K562 (cell line): ENCODE results near the gene PODN. TPM values are rescaled to one million over a fixed set of nuclear protein-coding genes. Genes with fewer than 3 reads are reported as not detected.
A peak's percentile ranks its signal among the peaks of the same experiment; 100 is the strongest.

Experiments used
- BHLHE40 ChIP-seq: IDR thresholded peaks from 2 replicates; pipeline ENCODE4 v1.6.1; 2011; ENCODE audit warnings: low read length, improper control_type of control experiment
- CAMTA2 ChIP-seq: fragments of 250-450 bp; sonication (Bioruptor Pico); conservative IDR thresholded peaks from 2 replicates; pipeline ENCODE4 v1.5.1; 2022
- CCNT2 ChIP-seq: IDR thresholded peaks from 2 replicates; pipeline ENCODE4 v1.6.1; 2011; ENCODE audit warnings: borderline replicate concordance, low read depth, mild to moderate bottlenecking, moderate library complexity, mixed read lengths, low read length; ENCODE audit not compliant: insufficient read length; ENCODE audit errors: extremely low read depth
- DIDO1 ChIP-seq: fragments of 450-650 bp; IDR thresholded peaks from 2 replicates; pipeline ENCODE4 v1.6.1; 2016; ENCODE audit warnings: low read depth, missing biosample characterization, missing genetic modification characterization
- ELF1 ChIP-seq: fragments of 200-800 bp; sonication (Bioruptor generic); IDR thresholded peaks from 2 replicates; pipeline ENCODE4 v1.6.1; 2016; ENCODE audit warnings: missing genetic modification characterization, missing compliant biosample characterization
- FOXK2 ChIP-seq, 2 experiments: fragments of 450-650 bp; IDR thresholded peaks in 1 of 2; conservative IDR thresholded peaks in 1 of 2; 2 replicates each; pipeline ENCODE4 v1.6.1; 2016; ENCODE audit warnings: low read depth in 2 of 2, mild to moderate bottlenecking in 1 of 2
- GABPB1 ChIP-seq: sonication (generic); formaldehyde crosslinking; IDR thresholded peaks from 2 replicates; pipeline ENCODE4 v1.8.0; 2022; ENCODE audit warnings: mild to moderate bottlenecking, missing genetic modification reagents
- GTF3C2 ChIP-seq: IDR thresholded peaks from 3 replicates; pipeline ENCODE4 v1.6.1; 2011; ENCODE audit warnings: borderline replicate concordance, mild to moderate bottlenecking, moderate library complexity; ENCODE audit not compliant: insufficient read length; ENCODE audit errors: extremely low read depth
- NFE2L1 ChIP-seq: fragments of 450-650 bp; IDR thresholded peaks from 2 replicates; pipeline ENCODE4 v1.6.1; 2016; ENCODE audit warnings: missing genetic modification characterization, low read depth, mild to moderate bottlenecking, missing compliant biosample characterization, moderate library complexity, borderline replicate concordance
- NR2C2 ChIP-seq, 2 experiments: fragments of 200-800 bp in 1 of 2; sonication (Bioruptor generic) in 1 of 2; sonication (generic) in 1 of 2; formaldehyde crosslinking in 1 of 2; IDR thresholded peaks; 2 replicates each; pipeline versions ENCODE4 v1.6.1 to v1.8.0; 2016 to 2022; ENCODE audit warnings: mild to moderate bottlenecking in 1 of 2, missing compliant biosample characterization in 1 of 2, missing genetic modification characterization in 1 of 2, missing genetic modification reagents in 1 of 2
- PKNOX1 ChIP-seq: fragments of 450-650 bp; IDR thresholded peaks from 2 replicates; pipeline ENCODE4 v1.6.1; 2016
- PML ChIP-seq: IDR thresholded peaks from 2 replicates; pipeline ENCODE4 v1.6.1; 2012; ENCODE audit warnings: low read length, inconsistent platforms
- POLR2A ChIP-seq: fragments of 450-650 bp; conservative IDR thresholded peaks from 2 replicates; pipeline ENCODE4 v1.6.1; 2016
- TOE1 ChIP-seq, 2 experiments: fragments of 450-650 bp in 1 of 2; sonication (generic) in 1 of 2; formaldehyde crosslinking in 1 of 2; IDR thresholded peaks; 2 replicates each; pipeline versions ENCODE4 v1.7.1 to v1.8.0; 2016 to 2022; ENCODE audit warnings: borderline replicate concordance in 2 of 2, mild to moderate bottlenecking in 2 of 2, antibody characterized with exemption in 1 of 2, inconsistent platforms in 1 of 2, low read depth in 1 of 2, missing genetic modification reagents in 1 of 2, moderate library complexity in 1 of 2
- USF2 ChIP-seq: sonication (generic); formaldehyde crosslinking; IDR thresholded peaks from 2 replicates; pipeline ENCODE4 v1.5.0; 2020; ENCODE audit warnings: missing genetic modification reagents
- ZKSCAN8 ChIP-seq: fragments of 200-800 bp; sonication (Bioruptor generic); IDR thresholded peaks from 2 replicates; pipeline ENCODE4 v1.6.1; 2016; ENCODE audit warnings: missing genetic modification characterization, missing compliant biosample characterization
- ZNF518B ChIP-seq: fragments of 250-450 bp; sonication (Bioruptor Pico); IDR thresholded peaks from 2 replicates; pipeline ENCODE4 v1.5.0; 2021; ENCODE audit warnings: mild to moderate bottlenecking, moderate library complexity
- ZNF57 ChIP-seq: fragments of 450-650 bp; formaldehyde crosslinking; IDR thresholded peaks from 2 replicates; pipeline ENCODE4 v1.4.0; 2020; ENCODE audit warnings: mild to moderate bottlenecking, moderate library complexity
- polyA plus RNA-seq, 8 experiments: library from polyadenylated mRNA; depleted of rRNA in 4 of 8; stranded (reverse) in 5 of 8; unstranded in 3 of 8; fragments of >200 nt; fragmentation: Nextera tagmentation in 2 of 8; fragmentation: Illumina TruSeq in 1 of 8; extraction: Ambion mirVana in 2 of 8; extraction: Trizol in 1 of 8; gene quantifications; 2 replicates each; pipeline versions ENCODE4 v1.2.1 to v1.2.3, GENCODE V29; 2011 to 2014; ENCODE audit warnings: inconsistent platforms in 1 of 8, missing spikeins in 1 of 8
- total RNA-seq, 7 experiments: library from RNA; depleted of rRNA in 6 of 7; stranded (reverse); fragments of >200 nt in 6 of 7; fragmentation: Illumina TruSeq in 2 of 7; extraction: Trizol in 2 of 7; gene quantifications; 2 replicates each; pipeline versions ENCODE4 v1.2.1 to v1.2.3, GENCODE V29; 2011 to 2021; ENCODE audit warnings: low replicate concordance in 1 of 7

The PODN gene
- total and polyA plus RNA-seq, 9 of the 15 experiments (the other 6 are each of a cell fraction or from before 2014, with no cell fraction given), result not detected

GRCh38 chr1:53014791-53015507 is 47.1 kb upstream of the PODN start (continued):
- TF ChIP-seq ZNF57, result no peak
- no peak for TF ChIP-seq NR2C2 (CRISPR knock-in tag; IDR thresholded peaks at IDR 0.05)
- peak; percentile 95 for TF ChIP-seq NR2C2 (tag; IDR thresholded peaks at IDR 0.05)
- TF ChIP-seq CAMTA2 (CRISPR knock-in tag), result no peak
- no peak for TF ChIP-seq NFE2L1
- TF ChIP-seq DIDO1, result peak; percentile 89
- peak; percentile 92 for TF ChIP-seq ELF1 (tag)
- peak; percentile 76 for TF ChIP-seq GABPB1 (CRISPR knock-in tag)
- peak; percentile 82 for TF ChIP-seq TOE1 (IDR thresholded peaks at IDR 0.05; ENCODE audit: borderline replicate concordance)
- no peak for TF ChIP-seq TOE1 (CRISPR knock-in tag; IDR thresholded peaks at IDR 0.05; ENCODE audit: borderline replicate concordance, low read depth)
- peak; percentile 72 for TF ChIP-seq PKNOX1
- TF ChIP-seq POLR2A, result peak; percentile 74
- peak; percentile 38 to 69; a peak in 2 of 4 replicates for TF ChIP-seq FOXK2 (conservative IDR thresholded peaks at IDR 0.05 in 1 of 2, IDR thresholded peaks at IDR 0.05 in 1 of 2; ENCODE audit: low read depth in 2 of 2)
- peak; percentile 31; the same call in 1 of the 2 replicates for TF ChIP-seq PML
- no peak for TF ChIP-seq GTF3C2
- TF ChIP-seq USF2 (CRISPR knock-in tag), result no peak
- TF ChIP-seq ZNF518B, result no peak
- TF ChIP-seq CCNT2, result no peak
- TF ChIP-seq BHLHE40, result no peak
- TF ChIP-seq ZKSCAN8 (CRISPR knock-in tag), result no peak
